ENCODE data around the gene DDX60.

DNA sequence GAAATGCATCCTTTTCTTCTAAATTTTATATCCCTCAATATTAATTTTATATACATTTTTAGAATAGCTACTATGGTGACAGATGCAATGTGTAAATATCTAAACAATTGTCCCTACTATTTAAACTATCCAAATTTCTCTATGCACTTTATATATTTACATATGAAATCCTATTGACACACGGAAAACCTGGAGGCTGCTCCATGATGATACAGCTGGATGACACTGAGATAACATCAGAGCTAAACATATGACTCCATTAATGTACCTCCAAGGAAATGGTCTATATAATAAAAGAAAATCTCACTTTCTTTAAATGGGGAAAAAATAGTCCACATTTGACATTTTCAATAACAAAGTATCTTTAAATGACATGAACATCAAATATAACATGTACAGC, 43.7 kb downstream of the DDX60 start:
- no peak for TF ChIP-seq FOXP1 (CRISPR knock-in tag; IDR thresholded peaks at IDR 0.05; ENCODE audit: borderline replicate concordance)
- TF ChIP-seq, protein P1, sequence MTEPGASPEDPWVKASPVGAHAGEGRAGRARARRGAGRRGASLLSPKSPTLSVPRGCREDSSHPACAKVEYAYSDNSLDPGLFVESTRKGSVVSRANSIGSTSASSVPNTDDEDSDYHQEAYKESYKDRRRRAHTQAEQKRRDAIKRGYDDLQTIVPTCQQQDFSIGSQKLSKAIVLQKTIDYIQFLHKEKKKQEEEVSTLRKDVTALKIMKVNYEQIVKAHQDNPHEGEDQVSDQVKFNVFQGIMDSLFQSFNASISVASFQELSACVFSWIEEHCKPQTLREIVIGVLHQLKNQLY (CRISPR knock-in tag; IDR thresholded peaks at IDR 0.05), result no peak
- TF ChIP-seq CTCF (IDR thresholded peaks at IDR 0.05), result no peak
